UCSD-AML1 (cell line): ENCODE measurements around the gene GPC3.
A peak's percentile ranks its signal among the peaks of the same experiment; 100 is the strongest.
"Not testable (repeated sequence)": the region's sequence is repeated elsewhere in the genome, so short reads cannot be mapped to it uniquely, and the experiment has no call there.

ENCODE experiments used
- DNase-seq: peaks from one replicate; lab custom pipeline; 2025; ENCODE audit not compliant: unreplicated experiment; lab: John Stamatoyannopoulos, UW

GPC3 gene

DNA sequence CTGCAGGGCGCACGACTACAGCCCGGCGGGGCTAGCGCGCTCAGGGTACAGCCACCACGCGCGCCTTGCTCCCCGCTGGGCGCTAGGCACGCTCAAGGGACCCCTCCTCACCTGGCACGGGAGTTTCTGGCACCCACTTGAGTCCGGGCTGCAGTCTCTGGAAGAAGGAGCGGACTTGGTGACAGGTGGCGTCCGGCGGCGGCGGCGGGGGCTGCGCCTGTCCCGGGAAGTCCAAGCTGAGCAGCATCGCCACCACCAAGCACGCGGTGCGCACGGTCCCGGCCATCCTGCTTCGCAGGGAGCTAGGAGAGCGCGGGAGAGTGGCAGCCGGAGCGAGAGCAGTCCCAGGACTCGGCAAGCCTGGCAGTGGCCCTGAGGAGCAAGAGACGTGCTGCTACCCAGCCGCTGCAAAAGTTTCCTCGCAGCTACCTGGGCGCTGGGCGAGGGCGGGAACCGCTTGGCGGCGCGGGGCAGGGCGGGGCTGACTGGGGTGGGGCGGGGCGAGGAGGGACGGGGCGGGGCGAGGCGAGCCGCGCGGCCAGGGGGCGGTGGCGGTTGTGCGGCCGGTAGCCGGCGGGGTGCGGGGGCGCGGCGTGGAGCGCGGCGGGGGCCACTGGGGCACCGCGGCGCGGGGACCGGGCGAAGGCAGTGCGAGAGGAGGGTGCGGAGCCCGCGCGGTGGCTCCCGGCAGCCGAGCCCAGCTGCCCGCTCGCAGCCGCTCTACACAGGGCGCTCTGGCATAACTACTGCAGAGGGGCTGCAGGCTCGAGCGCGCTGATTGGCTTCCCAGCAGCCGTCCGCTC is at the start of gene GPC3:
Gene GPC3, minus strand, starts transcription at position 431 of the 803 bp plus-strand sequence.
- DNase-seq = peak; percentile 57

DNA sequence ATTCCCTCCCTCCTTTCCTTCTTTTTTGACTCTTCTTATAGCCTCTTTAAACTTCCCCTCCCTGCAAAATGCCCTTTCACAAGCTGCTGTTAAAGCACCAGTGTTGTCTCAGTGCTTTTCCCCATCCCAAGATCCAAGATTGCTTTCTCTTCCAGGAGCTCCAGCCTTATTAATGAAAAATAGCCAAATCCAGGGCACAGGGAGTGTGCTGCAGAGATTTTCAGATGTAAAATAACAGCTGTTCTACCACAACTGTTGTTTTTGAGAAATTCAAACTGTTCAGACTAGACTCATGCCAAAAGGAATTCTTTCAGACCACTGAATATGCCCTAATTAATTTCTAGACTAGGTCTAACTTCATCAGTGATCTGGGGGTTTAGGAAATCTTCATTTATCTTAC is 47.0 kb upstream of the GPC3 start:
- DNase-seq = no peak

DNA sequence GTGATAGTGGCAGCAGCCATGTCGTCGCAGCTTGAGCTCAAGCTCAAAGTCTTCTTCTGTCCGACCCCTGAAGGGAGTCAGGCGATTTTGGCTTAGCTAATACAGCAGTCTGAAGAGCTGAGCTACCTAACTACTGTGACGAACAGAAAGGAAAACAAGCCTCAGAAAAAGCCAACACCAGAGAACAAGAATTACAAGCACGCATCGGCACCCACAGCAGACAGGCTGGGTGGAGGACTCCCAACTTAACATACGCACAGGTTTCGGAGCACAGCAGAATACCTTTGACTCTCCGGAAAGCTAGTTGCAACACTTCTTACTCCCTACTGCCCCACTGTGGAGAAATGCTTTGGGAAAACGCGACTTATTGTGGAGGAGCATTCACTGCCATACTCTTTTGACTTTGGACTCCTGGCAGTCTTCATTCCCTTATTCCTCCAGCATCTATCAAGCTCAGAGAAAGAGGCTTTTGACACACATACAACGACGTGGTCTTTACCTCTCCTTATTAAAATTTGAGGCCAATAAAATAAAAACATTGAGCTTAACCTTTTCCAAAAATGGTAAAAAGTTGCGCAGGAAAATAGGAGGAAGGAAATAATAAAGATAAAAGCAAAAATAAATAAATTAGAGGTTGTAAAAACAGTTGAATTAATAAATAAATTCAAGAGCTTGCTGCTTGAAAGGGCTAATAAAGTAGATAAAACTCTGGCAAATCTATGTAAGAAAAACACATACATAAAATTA is 41.3 kb upstream of the GPC3 start:
- peak; percentile 22 for DNase-seq

DNA sequence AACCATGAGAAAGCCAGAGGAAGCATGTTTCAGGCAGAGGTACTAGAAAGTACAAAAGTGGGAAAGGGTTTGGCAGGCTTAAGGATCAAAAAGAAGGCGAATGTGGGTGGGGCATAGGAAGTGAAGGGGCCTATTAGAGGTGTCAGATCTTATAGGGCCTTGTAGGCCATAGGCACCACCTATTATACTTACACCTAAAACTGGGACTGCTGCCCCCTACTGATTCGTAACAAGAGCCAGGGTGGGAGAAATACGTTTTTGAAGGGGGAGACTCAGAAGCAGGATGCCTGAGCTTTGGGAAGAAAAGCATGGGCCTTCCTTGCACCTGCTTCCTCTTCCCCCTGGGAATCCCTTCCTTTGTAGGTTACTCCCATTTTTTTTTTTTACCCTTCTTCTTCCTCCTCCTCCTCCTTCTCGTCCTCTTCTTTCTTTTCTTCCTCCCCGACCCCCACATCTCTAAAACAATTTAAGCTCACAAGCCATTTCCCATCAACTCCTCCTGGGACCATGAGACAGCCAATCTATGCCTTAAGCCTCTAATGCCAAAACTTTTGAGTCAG is 40.7 kb upstream of the GPC3 start:
- DNase-seq = no peak

DNA sequence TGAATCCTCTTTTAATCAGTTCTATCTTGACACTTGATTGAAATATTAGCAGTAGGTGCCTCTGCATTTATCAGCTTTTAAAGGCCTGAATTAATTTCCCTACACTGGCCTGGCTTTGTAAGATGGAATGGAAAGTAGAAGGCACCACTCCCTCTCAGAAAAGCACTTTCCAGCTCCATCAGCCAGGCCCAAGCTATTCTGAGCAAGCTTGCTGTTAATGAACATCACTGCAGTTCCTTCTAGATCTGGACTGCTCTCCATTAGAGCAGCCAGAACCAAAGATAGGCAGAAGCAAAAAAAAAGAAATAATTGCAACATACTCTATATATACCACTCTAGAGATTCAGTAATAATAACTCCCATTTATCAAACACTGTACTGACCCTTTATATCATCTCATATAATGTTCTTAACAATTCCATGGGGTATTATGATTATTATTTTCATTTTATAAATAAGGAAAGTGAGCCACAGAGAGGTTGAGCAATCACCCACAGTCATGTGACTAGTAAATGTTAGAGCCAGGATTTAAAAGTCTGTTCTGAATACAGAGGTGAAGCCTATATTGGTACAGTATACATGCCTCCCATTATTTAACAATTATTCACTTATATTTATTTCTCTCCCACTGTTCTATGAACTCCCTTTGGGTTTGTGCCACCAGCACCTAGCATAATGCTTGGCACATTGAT is 39.4 kb upstream of the GPC3 start:
- no peak for DNase-seq

DNA sequence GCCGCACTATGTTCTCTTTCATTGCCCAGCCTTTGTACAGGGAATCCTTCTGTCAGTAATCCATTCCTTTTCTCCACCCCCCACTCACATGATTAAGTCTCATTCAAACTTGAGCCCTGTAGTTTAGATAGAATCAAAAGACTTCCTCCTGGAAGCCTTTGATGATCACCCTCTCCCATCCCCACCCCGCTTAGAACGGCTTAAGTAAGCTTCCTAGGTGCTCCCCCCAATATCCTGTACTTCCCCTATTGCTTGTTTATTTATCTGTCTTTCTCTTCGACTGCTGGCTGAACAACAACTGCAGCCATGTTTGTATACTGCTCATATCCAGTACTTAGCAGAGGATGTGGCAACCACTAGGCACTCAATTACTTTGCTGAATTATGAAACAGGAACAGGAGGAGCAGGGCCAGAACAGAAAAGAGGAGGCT is 38.5 kb upstream of the GPC3 start:
- DNase-seq = no peak

DNA sequence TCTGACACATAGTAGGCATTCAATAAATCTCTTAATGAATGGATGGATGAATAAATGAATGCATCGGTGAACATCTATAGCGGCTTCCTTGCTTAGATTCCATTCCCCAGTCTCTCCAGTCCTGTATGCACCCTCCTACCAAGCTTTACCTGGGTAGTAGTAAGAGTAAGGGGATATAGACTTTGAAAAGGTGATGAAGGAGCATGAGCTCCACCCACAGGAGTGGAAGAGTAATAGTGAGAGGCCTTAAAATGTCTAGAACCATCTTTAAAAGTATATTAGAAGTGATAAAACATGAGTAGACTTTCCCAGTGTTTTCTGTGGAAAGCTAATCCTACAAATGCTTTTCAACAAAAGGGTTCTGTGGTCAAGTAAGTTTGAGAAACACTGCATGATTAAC is 35.5 kb upstream of the GPC3 start:
- no peak for DNase-seq

DNA sequence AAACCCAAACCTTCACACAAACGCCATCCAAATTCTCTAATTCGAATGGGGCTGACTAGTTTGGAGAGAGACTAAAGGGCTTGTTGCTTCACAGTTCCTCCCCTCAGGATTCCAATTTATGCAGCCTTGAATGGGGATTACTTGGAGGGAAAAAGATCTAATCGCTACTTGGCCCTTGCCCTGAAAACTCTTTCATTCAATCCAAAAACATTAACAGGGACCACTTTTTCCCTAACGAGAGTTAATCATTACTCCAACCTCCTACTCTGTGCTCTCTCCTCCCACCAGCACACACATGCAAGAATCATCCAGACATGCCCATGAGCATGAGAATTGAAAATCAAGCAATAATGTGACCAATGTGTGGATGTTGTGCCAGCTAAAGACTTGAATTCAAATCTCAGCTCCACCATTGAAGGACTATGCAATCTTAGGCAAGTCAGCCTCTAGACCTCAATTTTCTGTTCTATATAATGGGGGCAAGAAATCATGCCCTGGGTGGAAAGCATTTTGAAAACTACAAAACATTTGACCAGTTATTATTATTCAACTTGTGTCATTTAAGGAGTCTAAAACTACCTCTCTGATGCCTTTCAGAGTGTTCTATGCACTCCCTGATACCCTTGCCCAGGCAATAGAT is 34.3 kb upstream of the GPC3 start:
- no peak for DNase-seq

DNA sequence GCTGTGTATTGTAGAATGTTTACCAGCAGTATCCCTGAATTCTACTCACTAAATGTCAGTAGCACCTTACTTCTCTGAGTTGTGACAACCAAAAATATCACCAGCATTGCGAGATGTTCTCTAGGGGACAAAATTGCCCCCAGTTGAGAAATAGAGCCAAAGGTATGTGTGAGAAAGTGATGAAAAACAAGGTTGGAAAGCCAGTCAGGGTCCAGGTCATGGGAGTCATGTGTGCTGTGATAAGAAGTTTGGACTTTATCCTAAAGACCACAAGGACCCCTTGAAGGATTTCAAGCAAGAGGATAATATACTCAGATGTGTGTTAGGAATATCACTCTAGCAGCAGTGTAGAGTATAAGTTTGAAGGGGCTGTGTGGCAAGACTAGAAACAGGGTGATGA is 30.9 kb upstream of the GPC3 start:
- DNase-seq = not testable (repeated sequence)

DNA sequence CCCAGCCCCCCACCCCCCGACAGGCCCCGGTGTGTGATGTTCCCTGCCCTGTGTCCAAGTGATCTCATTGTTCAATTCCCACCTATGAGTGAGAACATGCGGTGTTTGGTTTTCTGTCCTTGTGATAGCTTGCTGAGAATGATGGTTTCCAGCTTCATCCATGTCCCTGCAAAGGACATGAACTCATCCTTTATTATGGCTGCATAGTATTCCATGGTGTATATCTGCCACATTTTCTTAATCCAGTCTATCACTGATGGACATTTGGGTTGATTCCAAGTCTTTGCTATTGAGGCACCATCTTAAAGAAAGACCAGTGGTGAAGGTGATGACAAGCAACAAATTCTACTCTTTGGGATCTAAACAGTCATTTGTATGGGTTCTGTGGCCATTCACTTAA is 30.1 kb upstream of the GPC3 start:
- DNase-seq = not testable (repeated sequence)

DNA sequence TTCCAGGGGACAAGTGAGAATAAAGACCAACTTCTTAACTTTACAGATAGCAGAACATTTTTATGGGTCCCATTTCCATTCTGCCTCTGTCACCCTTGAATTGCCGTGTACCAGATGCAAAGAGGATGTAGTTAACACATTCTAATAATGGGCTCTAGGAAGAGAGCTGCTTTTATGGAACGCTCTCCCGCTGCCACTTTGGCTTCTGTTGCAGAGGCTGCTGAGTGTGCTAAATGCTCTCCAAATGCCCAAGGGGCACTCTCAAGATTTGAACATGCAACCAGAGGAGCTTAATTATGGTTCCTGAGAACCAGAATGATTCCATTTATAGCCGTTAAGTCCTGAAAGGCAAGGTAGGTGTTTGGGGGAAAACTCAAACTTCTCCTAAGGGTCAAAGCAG is 28.1 kb upstream of the GPC3 start:
- no peak for DNase-seq

DNA sequence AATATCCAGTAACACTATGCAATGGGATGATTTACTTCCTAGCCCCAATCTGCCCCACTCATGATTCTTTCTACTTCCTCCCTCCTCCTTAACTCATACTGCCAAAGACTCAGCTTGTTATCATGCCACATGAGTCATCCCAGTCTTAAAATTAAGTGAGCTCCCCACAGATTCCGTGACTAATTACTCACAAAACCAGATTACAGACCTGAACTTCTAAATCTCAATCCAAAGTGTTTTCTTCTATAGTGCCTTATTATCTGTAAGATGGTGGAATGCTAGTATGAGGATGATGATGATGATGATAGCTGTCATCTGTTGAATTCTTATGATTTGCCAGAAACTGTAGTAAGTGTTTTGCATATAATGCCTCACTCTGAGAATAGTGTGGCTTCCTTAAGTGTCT is 27.7 kb upstream of the GPC3 start:
- DNase-seq = no peak

DNA sequence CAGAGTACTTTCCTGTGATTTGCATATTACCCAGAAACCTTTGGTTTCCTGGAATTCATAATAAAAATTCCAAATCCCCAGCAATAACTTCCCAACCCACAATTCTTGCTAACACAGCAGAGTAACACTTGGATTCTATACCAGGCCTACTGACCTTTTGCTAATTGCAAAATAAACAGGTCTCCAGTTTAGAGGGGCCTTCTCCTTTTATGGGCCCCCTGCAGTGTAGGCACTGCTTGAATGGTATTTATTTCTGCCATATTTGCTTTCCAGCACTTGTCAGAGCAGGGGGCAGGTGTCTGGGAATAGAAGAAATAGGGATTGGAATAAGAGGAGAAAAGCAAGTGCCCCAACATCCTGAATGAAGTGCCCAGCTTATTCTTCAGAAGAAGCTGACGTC is 25.3 kb upstream of the GPC3 start:
- no peak for DNase-seq

DNA sequence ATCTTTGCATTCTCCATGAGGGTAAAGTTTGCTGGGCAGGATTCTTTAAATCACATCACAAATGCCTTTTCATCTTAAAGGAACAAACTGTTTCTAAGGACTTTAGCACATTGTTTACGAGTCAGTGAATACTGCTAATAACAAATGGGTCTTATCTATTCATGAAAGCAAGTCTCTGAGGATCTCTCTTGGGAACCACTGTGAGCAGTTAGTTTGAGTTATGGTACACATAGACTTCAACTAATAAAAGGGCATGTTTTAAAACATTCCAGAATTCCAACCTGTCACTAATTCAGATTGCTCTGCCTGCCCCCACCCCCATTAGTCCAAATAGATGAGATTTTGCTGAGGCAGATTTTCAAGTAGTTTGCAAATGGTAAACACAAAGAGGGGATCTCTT is 22.3 kb upstream of the GPC3 start:
- DNase-seq = no peak

DNA sequence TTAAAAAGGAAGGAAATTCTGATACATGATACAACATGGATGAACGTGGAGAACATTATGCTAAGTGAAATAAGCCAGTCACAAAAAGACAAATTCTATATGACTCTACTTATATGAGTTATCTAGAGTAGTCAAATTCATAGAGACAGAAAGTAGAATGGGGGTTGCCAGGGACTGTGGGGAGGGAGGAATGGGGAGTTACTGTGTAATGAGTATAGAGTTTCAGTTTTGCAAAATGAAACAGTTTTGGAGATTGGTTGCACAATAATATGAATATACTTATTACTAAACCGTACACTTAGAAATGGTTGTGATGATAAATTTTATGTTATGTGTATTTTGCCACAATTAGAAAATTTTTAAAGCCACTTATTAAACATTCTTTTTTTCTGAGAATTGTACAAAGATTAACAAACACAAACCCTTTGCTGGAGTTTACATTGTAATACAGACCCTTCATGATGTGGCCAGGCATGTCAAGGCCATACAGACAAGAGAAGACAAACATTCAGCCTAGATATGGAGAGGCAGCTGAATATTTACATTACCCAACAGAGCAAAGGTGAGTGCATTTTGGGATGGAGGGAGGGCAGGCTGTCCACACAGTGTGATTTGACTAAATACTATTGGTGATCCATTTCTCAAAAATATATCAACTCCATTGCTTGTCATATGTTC is 21.2 kb upstream of the GPC3 start:
- no peak for DNase-seq

DNA sequence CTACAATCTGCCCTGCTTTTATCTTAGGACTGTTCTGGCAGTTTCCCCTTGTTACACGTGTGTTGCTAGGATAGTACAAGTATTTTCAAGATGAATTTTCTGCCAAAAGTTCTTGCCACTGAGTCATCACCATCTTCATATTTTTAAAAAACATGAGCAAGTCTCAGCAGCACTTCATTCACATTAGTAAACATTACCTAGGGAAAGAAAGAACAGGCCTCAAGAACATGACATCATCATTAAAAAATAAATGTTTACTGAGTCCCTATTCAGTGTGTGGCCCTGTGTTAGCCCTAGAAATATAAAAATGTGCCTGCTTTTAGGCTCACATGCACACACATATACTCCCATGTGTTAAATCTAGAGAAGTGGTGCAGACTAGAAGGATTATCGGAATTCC is 18.7 kb upstream of the GPC3 start:
- DNase-seq = no peak

DNA sequence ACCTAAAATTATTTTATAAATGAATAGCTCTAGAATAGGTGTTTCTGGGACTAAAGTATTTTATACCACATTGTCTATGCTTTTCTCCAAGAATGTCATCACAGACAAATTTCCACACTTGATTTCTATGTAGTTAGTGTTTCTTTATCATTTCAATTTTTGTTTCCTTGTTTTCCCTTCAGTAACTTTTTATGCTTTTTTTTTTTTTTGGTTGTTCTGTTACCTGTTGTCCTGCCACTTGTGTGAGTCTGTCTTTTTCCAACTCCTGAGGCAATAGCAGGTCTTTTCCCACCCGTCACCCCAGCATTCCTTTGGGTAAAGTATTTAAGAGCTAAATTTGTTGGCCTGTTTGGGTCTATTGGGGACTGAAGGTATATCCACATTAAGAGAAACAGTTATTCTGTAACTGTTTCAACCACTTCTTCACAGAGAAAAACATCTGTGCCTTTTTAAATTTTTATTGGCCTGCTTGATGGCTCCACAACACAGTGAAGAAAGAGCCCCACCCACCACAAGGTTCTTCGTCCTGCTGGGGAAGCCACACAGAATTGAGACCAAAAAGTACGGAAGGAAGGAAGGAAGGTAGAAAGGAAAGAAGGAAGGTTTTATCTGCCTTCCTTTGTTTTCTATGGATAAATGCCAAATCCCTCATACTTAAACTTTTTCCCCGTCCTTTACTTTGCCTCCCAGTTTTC is 17.7 kb upstream of the GPC3 start:
- DNase-seq = no peak

DNA sequence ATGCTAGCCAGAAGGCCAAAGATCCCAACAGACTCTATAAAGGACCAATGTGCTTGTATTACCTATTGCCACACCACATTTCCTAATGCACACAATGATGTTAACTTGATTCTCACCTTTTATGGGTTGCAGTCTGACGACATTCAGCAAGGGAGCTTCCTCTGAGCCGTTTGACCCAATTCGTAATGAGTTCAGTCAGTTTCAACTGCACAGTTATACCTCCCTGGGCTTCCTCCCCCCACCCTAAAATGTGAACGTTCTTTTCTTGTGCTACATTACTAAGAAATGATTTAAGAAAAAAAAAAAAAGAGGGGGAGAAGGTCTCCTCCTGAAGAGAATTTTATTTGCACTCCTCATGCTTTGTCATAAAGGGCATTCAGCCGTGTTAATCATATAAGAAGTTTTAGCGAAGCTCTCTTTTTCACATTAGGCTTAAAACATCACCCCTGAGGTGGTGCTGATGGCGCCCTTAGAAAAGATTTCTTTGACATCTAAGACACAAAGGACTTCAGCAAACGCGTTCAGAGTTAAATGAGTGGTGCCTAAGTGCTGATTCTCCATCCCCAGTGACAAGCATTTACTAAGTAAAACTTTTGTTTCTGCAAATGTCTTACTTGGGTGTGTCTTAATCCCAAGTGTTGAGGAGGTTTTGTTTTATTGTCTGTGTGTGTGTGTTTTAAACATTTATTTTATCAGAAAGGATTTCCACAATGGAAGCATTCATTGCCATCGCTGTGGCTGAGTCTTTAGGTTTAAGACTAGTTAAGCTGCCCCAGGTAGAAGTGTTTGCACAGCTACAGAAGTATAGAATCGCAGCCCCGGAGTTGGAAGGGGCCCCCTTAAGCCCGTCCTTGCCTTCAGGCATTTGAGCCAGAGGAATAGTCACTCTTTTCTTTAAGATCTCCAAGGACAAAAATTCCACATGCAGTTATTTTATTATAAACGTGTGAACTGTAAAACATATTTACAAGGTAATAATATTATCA is 15.2 kb upstream of the GPC3 start:
- no peak for DNase-seq
